Endothelial cell of umbilical vein (primary cell): ENCODE data around the gene PKP3.

Experiments used
- EZH2 ChIP-seq: IDR thresholded peaks from 2 replicates; pipeline ENCODE4 v1.6.1; 2012; ENCODE audit warnings: borderline replicate concordance, low read depth, mild to moderate bottlenecking, moderate library complexity, low read length, inconsistent platforms; ENCODE audit not compliant: severe bottlenecking
- GATA2 ChIP-seq: IDR thresholded peaks from 2 replicates; pipeline ENCODE4 v1.7.0; 2011; ENCODE audit warnings: low read depth, mild to moderate bottlenecking, moderate library complexity, mixed read lengths, low read length; ENCODE audit not compliant: insufficient read length, insufficient read depth
- JUN ChIP-seq: IDR thresholded peaks from 2 replicates; pipeline ENCODE4 v1.6.1; 2011; ENCODE audit warnings: borderline replicate concordance, low read depth; ENCODE audit not compliant: insufficient read length, insufficient read depth
- MAX ChIP-seq: IDR thresholded peaks from 2 replicates; pipeline ENCODE4 v1.6.1; 2011; ENCODE audit not compliant: insufficient read depth, insufficient read length
- MYC ChIP-seq: IDR thresholded peaks from one replicate; pipeline ENCODE4 v1.6.1; 2011; ENCODE audit warnings: mild to moderate bottlenecking, low read depth, low read length
- POLR2A ChIP-seq: IDR thresholded peaks from 2 replicates; pipeline ENCODE4 v1.6.1; 2012; ENCODE audit warnings: low read depth, mild to moderate bottlenecking, control low read depth, low read length
- POLR2AphosphoS5 ChIP-seq: IDR thresholded peaks from 2 replicates; pipeline ENCODE4 v1.6.1; 2012; ENCODE audit warnings: low read depth, mild to moderate bottlenecking, control low read depth, low read length, moderate library complexity; ENCODE audit not compliant: insufficient read depth
- TF ChIP-seq, protein P1 (sequence below), 2 donors: IDR thresholded peaks; 1 replicate in 1 of 2; 2 replicates in 1 of 2; pipeline ENCODE4 v1.5.1; 2011; ENCODE audit warnings: low read length in 2 of 2, mild to moderate bottlenecking in 2 of 2, moderate library complexity in 2 of 2, control low read depth in 1 of 2, inconsistent platforms in 1 of 2, low read depth in 1 of 2; ENCODE audit not compliant: insufficient read depth in 1 of 2; ENCODE audit errors: extremely low read depth in 1 of 2

DNA sequence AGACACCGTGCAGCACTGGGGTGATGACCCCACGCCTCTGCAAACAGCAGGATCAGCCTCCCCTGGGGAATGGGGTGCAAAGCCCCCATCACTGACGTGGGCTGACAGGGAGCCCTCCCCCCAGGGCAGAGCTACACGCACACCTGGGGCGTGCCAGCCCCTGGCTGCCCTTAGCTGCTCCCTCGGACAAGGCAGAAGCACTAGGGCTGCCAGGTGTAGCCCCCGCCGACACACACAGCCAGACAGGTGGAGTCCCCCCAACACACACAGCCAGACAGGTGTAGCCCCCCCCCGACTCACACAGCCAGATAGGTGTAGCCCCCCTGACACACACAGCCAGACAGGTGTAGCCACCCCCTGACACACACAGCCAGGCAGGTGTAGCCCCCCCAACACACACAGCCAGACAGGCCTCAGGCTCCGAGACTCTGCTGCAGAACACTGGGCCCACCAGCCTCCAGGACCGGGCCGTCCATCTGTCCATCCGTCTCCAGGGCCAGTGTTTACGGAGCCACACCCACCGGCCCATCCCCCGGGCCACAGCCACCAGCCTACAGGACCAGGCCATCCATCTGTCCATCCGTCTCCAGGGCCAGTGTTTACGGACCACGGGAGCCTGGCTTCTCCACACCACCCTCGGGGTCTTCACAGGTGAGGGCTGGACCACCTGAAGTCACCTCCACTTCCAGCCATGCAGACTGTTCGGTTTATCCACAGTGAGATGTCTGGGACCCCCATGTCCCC lies 44.3 kb downstream of the PKP3 start:
- TF ChIP-seq MAX (no peak), EZH2 (no peak), POLR2A (no peak), POLR2AphosphoS5 (no peak), JUN (no peak), GATA2 (no peak), MYC (no peak)
- TF ChIP-seq, protein P1, sequence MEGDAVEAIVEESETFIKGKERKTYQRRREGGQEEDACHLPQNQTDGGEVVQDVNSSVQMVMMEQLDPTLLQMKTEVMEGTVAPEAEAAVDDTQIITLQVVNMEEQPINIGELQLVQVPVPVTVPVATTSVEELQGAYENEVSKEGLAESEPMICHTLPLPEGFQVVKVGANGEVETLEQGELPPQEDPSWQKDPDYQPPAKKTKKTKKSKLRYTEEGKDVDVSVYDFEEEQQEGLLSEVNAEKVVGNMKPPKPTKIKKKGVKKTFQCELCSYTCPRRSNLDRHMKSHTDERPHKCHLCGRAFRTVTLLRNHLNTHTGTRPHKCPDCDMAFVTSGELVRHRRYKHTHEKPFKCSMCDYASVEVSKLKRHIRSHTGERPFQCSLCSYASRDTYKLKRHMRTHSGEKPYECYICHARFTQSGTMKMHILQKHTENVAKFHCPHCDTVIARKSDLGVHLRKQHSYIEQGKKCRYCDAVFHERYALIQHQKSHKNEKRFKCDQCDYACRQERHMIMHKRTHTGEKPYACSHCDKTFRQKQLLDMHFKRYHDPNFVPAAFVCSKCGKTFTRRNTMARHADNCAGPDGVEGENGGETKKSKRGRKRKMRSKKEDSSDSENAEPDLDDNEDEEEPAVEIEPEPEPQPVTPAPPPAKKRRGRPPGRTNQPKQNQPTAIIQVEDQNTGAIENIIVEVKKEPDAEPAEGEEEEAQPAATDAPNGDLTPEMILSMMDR (IDR thresholded peaks at IDR 0.05; ENCODE audit: extremely low read depth in 1 of 2, insufficient read depth in 1 of 2, low read depth in 1 of 2, low read length in 2 of 2) = no peak
